Spleen (tissue), 11 donors: ENCODE measurements around the gene POLR3E. TPM values are rescaled to one million over a fixed set of nuclear protein-coding genes. Genes with fewer than 3 reads are reported as not detected.

Experiments used
- DNase-seq: peaks from one replicate; pipeline ENCODE4 v3.0.0-alpha.2; 2020
- H3K27ac ChIP-seq, 8 donors: fragments of 200-600 bp; sonication (generic) in 7 of 8; 1 replicate in 4 of 8; 2 replicates in 4 of 8; pipeline versions ENCODE4 v1.5.0 to v1.8.0; 2016 to 2021; ENCODE audit warnings: inconsistent platforms in 4 of 8, mild to moderate bottlenecking in 4 of 8, moderate library complexity in 1 of 8
- H3K27me3 ChIP-seq, 7 donors: fragments of 200-600 bp; sonication (generic) in 6 of 7; replicated peaks in 1 of 7; 1 replicate in 4 of 7; 2 replicates in 3 of 7; pipeline versions ENCODE4 v1.5.0 to v1.8.0; 2016 to 2021; ENCODE audit warnings: inconsistent platforms in 3 of 7, mild to moderate bottlenecking in 1 of 7
- H3K36me3 ChIP-seq, 6 donors: fragments of 200-600 bp; sonication (generic) in 5 of 6; 1 replicate in 4 of 6; 2 replicates in 2 of 6; pipeline versions ENCODE4 v1.5.0 to v1.8.0; 2016 to 2021; ENCODE audit warnings: inconsistent platforms in 2 of 6
- H3K4me1 ChIP-seq, 6 donors: fragments of 200-600 bp; sonication (generic) in 5 of 6; 1 replicate in 3 of 6; 2 replicates in 3 of 6; pipeline versions ENCODE4 v1.5.0 to v1.8.0; 2016 to 2021; ENCODE audit warnings: inconsistent platforms in 3 of 6
- H3K4me3 ChIP-seq, 8 donors: fragments of 200-600 bp; sonication (generic) in 7 of 8; 1 replicate in 4 of 8; 2 replicates in 4 of 8; pipeline versions ENCODE4 v1.5.0 to v1.8.0; 2016 to 2021; ENCODE audit warnings: inconsistent platforms in 4 of 8, mild to moderate bottlenecking in 4 of 8, moderate library complexity in 2 of 8
- H3K9me3 ChIP-seq, 8 donors: fragments of 200-600 bp; sonication (generic) in 7 of 8; 1 replicate in 4 of 8; 2 replicates in 4 of 8; pipeline versions ENCODE4 v1.5.0 to v1.8.0; 2016 to 2021; ENCODE audit warnings: inconsistent platforms in 4 of 8
- POLR2A ChIP-seq, 3 donors: fragments of 450-650 bp; IDR thresholded peaks; one replicate each; pipeline ENCODE4 v1.5.1; 2017; ENCODE audit warnings: antibody characterized with exemption in 3 of 3, mild to moderate bottlenecking in 1 of 3
- POLR2AphosphoS5 ChIP-seq, 3 donors: sonication (generic); formaldehyde crosslinking; IDR thresholded peaks; one replicate each; pipeline ENCODE4 v1.5.1; 2017; ENCODE audit warnings: antibody characterized with exemption in 3 of 3
- WGBS, 5 donors: extraction: QIAGEN DNeasy Blood & Tissue Kit in 3 of 5; methylation state at CpG; one replicate each; pipeline versions ENCODE4 v1.1.5 to v1.1.7; 2013 to 2018; 5-methylcytosine and 5-hydroxymethylcytosine counted together
- intact Hi-C: fragments of 100-400 bp; cut with DNase I; formaldehyde crosslinking; loops from one replicate; pipeline ENCODE4 v1.15.0; 2023; ENCODE audit warnings: low total_unique reads
- polyA plus RNA-seq, 3 donors: library from polyadenylated mRNA; stranded (reverse); fragments of 200-250 nt; gene quantifications; one replicate each; pipeline ENCODE4 v1.2.1, GENCODE V29; 2013
- total RNA-seq, 7 donors: library from RNA; depleted of rRNA in 3 of 7; stranded (reverse); fragments of >200 nt in 3 of 7; fragmentation: NEBNext Ultra II Directional in 4 of 7; extraction: Animal tissue kit (Norgen Biotek cat#: 25700) in 4 of 7; gene quantifications; one replicate each; pipeline versions ENCODE4 v1.1.0 to v1.2.1, GENCODE V29; 2016 to 2021
- TF ChIP-seq, protein P1 (sequence below), 11 experiments: fragments of 200-600 bp in 7 of 11; fragments of 450-650 bp in 4 of 11; sonication (generic) in 4 of 11; IDR thresholded peaks in 8 of 11; conservative IDR thresholded peaks in 3 of 11; 1 replicate in 7 of 11; 2 replicates in 4 of 11; pipeline versions ENCODE4 v1.4.0 to v1.8.0; 2016 to 2021; ENCODE audit warnings: antibody characterized with exemption in 11 of 11, inconsistent platforms in 4 of 11, mild to moderate bottlenecking in 1 of 11
- donor health status: healthy with polysubstance abuse.
- donor health status: DM: no; HTN: no; CAD: no; lungs with moderate emphysema.
- donor health status: DM: no; HTN: no; CAD: no.
- donor health status: Bipolar disorder and iron deficiency.
- donor health status: healthy.
- donor health status: DM: no; HTN: no; CAD: no.
- donor health status: DM: yes; HTN: yes; CAD: no.

The POLR3E gene
- total and polyA plus RNA-seq, 10 donors, result 17.3 to 58.0 (median 44.7) TPM

DNA sequence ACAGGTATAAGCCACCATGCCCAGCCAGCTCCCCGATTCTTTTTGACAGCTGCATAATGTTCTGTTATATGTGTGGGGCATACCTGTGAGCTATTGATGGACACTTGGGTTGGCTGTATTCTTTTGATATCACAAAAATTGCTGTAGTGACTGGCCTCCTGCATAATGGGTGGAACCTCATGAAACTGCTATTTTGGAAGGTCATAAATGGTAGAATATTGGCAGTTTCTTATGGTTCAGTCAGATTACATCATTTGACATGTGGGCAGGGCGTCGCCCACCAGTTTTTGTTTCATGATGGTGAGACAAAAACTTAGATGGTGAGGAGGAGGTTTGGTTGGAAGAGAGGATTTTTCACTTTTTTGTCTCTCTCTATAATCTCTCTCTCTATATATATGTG, 26.7 kb upstream of the POLR3E start:
- no peaks in the 10 kb centered on the region for H3K27me3 ChIP-seq
- DNase-seq, result no peak
- peaks cover 0 to 3% (median 0%) of the 10 kb centered on the region in 8 donors for H3K9me3 ChIP-seq
- H3K4me3 ChIP-seq, result no peak overlapping the region
- no peaks in the 10 kb centered on the region for H3K4me1 ChIP-seq
- WGBS, 5 donors, result 86 to 95% (median 94%) methylated on average over 3 of the region's 3 CpGs
- TF ChIP-seq, protein P1, sequence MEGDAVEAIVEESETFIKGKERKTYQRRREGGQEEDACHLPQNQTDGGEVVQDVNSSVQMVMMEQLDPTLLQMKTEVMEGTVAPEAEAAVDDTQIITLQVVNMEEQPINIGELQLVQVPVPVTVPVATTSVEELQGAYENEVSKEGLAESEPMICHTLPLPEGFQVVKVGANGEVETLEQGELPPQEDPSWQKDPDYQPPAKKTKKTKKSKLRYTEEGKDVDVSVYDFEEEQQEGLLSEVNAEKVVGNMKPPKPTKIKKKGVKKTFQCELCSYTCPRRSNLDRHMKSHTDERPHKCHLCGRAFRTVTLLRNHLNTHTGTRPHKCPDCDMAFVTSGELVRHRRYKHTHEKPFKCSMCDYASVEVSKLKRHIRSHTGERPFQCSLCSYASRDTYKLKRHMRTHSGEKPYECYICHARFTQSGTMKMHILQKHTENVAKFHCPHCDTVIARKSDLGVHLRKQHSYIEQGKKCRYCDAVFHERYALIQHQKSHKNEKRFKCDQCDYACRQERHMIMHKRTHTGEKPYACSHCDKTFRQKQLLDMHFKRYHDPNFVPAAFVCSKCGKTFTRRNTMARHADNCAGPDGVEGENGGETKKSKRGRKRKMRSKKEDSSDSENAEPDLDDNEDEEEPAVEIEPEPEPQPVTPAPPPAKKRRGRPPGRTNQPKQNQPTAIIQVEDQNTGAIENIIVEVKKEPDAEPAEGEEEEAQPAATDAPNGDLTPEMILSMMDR (IDR thresholded peaks at IDR 0.05 in 8 of 11, conservative IDR thresholded peaks at IDR 0.05 in 3 of 11), result no peak
- intact Hi-C loops, result no loop called here
- H3K36me3 ChIP-seq, result peaks cover 0 to 100% (median 79%) of the 10 kb centered on the region in 6 donors
- no peak overlapping the region for H3K27ac ChIP-seq

- DNase-seq, result no peak
- Histone ChIP-seq H3K27ac (no peak overlapping the region), H3K36me3 (peaks cover 0 to 100% (median 67%) of the 10 kb centered on the region in 6 donors), H3K4me3 (no peak overlapping the region), H3K9me3 (peaks cover 0 to 3% (median 0%) of the 10 kb centered on the region in 8 donors), H3K4me1 (no peaks in the 10 kb centered on the region), H3K27me3 (no peaks in the 10 kb centered on the region)
- WGBS, 5 donors, result 79 to 88% (median 85%) methylated on average over 8 of the region's 8 CpGs
- TF ChIP-seq POLR2AphosphoS5 (IDR thresholded peaks at IDR 0.05), result no peak
- no peak for TF ChIP-seq POLR2A (IDR thresholded peaks at IDR 0.05)
- TF ChIP-seq, protein P1 (IDR thresholded peaks at IDR 0.05 in 8 of 11, conservative IDR thresholded peaks at IDR 0.05 in 3 of 11), result no peak
- intact Hi-C loops, result no loop called here
These were observed 24.1 kb upstream of the POLR3E start for GRCh38 chr16:22272870-22273650.

- Histone ChIP-seq H3K9me3 (peaks cover 0 to 3% (median 0%) of the 10 kb centered on the region in 8 donors), H3K4me3 (no peak overlapping the region), H3K27me3 (no peaks in the 10 kb centered on the region), H3K4me1 (no peaks in the 10 kb centered on the region), H3K27ac (no peak overlapping the region), H3K36me3 (peaks cover 0 to 100% (median 63%) of the 10 kb centered on the region in 6 donors)
- TF ChIP-seq, protein P1 (IDR thresholded peaks at IDR 0.05 in 8 of 11, conservative IDR thresholded peaks at IDR 0.05 in 3 of 11), result no peak
- no peak for TF ChIP-seq POLR2A (IDR thresholded peaks at IDR 0.05)
- no peak for TF ChIP-seq POLR2AphosphoS5 (IDR thresholded peaks at IDR 0.05)
- intact Hi-C loops, result no loop called here
- DNase-seq, result no peak
- 97 to 100% (median 100%) methylated on average over 1 of the region's 1 CpG for WGBS, 5 donors
These were observed 22.3 kb upstream of the POLR3E start for GRCh38 chr16:22274916-22275315.

DNA sequence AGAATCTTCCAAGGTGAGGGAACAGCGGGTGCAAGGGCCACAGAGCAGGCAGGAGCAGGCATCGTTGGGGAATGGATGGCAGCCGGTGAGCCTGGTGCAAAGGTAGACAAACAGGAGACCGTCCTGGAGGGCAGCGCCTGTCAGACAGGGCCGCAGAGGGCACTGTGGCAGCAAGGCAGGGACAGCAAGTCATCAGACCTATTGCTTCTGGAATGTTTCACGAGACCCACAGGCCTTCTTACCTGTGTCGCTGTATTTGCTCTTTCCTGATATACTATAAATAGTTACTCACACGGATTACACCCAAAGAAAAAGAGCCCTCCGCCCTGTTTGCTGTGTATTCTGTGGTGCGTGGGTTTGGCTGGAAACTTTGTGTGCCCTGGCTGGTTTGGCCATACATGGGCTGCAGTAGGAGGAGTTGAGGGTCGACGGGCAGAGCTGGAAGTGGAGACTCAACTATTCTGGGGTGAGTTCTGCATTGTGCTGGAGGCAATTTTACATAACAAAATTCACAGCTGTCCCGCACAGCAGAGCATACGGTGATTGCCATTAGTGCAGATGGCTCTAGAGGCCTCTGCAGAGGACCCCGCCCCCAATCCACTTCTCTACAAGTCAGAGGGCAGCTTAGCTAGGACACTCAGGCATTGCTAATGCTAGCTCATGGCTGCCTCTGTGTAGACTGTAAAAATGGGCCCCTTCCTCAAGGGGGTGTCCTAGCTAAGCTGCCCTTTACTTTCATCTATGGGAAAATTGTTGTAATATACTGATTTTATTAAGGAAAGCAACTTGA, 18.6 kb upstream of the POLR3E start:
- 90 to 94% (median 92%) methylated on average over 16 of the region's 16 CpGs for WGBS, 5 donors
- H3K4me1 ChIP-seq, result no peaks in the 10 kb centered on the region
- peaks cover 9 to 100% (median 62%) of the 10 kb centered on the region in 6 donors for H3K36me3 ChIP-seq
- H3K27me3 ChIP-seq, result no peaks in the 10 kb centered on the region
- TF ChIP-seq POLR2A (IDR thresholded peaks at IDR 0.05) (no peak), POLR2AphosphoS5 (IDR thresholded peaks at IDR 0.05) (peak in 1 of 3 donors; percentile 20)
- TF ChIP-seq, protein P1 (IDR thresholded peaks at IDR 0.05 in 8 of 11, conservative IDR thresholded peaks at IDR 0.05 in 3 of 11), result no peak
- no peak overlapping the region for H3K4me3 ChIP-seq
- H3K9me3 ChIP-seq, result peaks cover 0 to 3% (median 0%) of the 10 kb centered on the region in 8 donors
- DNase-seq, result no peak
- intact Hi-C loops, result no loop called here
- no peak overlapping the region for H3K27ac ChIP-seq
